ENCODE results near the gene PDZD8.

Gene PDZD8

DNA sequence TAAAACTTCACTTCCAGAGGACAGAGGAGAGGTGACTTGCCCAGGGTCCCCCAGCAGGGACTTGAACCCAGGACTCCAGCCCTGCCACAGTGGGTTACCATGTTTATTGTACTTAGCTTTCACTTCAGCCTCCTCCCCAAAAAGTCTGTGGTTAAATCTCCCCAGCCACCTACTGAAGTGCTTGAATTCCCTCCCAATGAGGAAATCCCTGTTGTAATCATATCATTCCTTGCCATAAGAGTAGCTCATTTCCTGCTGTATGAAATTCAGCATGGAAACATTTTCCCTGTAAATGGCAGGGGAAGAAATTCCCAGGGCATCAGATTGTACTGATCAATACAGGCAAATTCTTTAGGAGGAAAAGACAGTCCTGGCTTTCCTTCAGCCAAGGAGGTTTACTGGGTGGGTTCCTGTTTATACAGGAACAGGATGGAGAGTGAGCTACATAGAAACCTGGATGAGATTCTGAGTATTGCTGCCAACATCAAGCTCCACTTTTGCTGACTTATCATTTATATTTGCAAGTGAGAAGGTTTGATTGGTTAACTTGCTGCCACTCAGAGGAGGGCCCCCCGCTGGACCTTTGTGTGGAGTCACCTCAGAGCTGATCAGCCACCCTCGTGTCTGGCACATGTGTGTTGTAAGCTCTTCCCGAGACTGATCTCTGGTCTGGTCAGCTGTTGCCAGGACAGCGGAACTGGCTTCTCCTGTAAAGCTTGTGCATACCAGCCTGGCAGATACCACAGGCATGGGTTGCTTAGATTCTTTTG is 16.4 kb upstream of the PDZD8 start:
- no peak for FAIRE-seq

DNA sequence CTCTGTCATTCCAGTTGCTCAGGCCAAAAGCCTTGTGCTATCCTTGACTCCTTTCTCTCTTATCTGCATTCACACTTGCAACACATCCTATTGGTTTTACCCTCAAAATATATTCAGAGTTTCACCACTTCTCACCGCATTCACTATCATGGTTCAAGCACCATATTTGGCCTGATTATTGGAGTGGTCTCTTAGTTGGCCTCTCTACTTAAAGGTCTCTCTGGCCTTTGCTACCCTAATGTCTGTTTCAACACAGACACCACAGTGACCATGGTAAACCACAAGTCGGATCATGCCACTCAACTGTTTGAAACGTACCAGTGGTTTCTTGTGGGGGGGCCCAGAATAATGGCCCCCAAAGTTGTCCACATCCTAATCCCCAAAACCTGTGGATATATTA is 15.2 kb upstream of the PDZD8 start:
- no peak for FAIRE-seq

DNA sequence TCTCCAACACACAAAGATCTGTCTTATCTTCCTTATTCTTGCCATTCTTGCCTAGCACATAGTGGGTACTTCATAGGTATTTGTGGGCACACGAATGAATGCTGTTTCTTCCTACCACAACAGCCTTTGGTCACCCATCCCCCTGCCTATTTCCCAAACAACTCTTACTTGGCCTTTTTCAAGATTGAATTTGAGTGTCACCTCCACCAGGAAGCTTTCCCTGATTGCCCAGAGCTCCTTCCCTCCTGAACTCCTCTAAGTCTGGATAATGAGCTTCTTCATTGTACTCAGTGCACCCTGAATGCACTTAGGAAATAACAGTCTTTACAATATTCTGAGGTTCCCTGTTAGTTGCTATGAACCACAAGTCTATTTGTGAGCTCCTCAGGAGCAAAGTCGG is 11.6 kb upstream of the PDZD8 start:
- FAIRE-seq: no peak

DNA sequence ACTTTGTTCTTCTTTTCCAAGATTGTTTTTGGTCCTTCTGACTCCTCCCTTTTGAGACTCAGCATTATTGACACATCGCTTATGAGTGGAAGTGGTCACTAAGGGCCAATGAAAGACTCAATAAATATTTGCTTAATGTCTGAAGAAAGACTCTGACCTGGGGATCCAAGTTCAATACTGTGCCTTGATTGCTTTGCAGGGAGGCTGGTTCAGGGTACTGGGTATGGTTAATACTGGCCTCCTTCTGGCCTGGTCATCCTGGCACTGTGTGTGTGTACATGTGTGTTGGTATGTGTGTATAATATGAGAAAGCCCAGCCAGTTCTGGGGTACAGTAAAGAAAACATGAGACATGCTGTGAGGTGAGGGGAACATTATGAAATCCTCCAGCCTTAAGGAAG is 7.6 kb upstream of the PDZD8 start:
- FAIRE-seq: no peak

DNA sequence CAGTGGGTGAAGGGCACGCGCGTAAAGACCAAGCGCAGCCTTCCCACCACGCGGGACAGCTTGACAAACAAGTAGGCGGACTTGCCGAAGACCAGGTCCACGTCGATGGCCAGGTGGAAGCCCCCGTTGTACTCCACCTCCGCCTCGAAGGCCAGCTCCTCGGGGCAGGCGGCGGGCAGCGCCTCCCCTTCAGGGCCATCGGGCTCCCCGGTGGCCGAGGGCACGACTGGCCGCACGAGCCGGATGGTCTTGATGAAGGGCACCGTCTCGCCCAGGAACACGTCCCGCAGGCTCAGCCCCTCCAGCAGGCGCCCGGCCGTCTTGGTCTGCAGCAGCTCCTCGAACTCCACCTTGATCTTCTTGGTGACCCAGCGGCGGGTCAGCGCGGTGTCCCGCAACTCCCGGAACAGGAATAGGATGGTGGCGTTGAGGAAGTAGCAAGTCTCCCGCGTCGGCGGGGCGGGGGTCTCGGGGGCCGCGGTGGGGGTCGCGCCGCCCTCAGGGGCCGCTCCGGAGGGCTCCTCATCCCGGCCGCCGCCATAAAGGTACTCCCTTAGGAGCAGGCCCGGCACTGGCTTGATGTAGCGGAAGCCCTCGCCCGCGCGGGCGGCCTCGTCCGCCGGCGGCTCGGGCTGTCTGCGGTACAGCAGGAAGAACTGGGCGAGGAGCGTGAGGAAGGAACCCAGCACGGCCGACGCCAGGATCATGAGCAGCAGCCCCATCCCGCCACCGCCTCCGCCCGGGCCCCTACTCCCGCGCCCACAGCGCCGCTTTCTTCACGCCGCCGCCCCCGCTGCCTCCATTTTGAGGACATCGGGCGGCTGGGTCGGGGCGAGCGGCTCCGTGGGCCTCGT is 507 bp downstream of the PDZD8 start:
- no peak for FAIRE-seq

DNA sequence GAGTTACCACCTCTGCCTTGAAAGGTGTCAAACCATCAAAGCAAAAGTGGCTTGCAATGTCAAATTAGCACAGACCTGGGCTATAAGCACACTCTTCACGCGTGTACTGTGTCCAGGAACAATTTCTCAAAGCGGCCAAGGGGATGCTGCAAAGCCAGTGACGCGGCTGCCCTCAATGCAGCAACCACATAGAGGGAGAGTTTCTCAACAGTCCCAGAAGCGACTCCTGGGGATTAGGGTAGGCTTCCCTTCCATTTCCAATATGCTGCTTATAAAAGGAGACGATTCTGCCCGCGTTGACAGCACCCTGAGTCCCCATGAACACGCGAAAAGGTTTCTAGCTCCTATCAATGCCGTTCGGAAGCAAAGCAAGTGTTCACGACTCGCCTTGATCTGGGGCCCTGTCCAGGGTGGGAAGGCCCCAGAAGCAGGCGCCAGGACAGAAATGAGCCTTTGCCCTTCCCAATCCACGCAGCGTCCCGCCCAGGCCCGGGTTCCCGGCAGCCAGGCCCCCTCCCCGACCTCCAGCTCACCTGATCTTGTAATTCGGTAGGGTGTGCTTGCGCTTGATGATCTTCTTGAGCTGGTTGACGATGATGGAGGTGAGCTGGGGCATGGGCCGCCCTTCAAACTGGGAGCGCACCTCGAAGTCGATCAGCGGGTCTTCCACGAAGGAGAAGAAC is 1.3 kb downstream of the PDZD8 start:
- FAIRE-seq: no peak

DNA sequence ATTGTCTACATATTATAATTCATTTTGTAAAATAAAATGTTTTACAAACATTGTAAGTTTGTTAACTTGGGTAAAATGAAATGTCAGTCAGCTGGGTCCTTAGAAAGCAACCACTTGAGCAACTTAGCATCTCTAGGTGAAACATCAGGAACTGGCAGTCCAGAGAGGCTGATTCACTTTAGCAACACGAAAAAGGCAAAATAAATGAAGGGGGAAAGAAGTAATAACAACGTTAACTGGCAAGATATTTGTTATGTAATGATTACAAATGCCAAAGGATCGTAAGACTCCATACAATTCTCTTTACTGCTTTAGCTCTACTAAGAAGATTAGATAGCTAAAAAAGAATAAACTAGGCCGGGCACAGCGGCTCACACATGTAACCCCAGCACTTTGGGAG is 5.0 kb downstream of the PDZD8 start:
- no peak for FAIRE-seq

DNA sequence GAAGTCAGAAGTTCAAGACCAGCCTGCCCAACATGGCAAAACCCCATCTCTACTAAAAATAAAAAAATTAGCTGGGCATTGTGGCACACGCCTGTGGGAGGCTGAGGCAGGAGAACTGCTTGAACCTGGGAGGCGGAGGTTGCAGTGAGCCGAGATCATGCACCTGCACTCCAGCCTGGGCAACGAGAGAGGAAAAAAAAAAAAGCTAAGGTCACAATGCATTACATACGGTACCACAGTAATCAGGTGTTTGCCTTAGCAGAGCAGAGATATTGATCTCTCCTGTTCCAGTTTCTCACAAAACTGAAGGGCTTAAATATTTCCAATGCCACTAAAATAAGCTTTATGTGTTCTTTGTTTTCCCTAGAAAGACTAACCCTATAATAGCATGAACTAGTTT is 7.5 kb downstream of the PDZD8 start:
- FAIRE-seq: no peak

DNA sequence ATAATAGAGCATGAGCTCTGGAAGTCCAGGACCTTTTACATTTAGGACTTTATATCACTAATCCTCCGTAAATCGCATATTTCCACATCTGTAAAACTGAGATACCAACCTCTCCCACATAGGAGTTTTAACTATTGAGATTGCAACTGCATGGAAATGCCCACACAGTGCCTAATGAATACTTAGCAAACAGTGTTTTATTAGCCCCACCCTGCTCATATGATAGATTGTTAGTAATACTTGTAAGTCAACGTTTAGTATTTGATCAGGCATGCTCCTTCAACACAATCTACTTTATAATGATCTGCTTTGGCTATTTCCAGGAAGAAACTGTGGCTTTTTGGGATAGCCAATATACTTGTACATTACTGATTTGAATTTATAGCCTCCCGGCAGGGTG is 8.5 kb downstream of the PDZD8 start:
- no peak for FAIRE-seq

DNA sequence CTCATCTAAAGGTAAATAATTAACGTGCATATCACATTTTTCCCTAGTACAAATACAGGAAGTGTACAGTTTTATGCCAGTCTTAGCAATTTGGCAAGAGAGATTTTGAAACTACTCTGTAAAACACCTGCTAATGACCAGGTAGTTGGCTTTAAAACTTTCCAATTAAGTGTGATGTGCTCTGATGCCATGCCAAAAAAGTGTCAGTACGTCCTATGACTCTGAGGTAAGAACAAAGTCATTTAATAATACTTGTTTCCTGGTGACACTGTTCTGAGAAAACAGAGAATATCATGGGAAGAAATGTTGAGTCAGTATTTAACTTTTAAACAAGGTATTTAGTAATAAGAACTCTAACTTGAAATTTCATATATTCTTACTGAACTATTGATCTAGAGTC is 9.6 kb downstream of the PDZD8 start:
- no peak for FAIRE-seq

DNA sequence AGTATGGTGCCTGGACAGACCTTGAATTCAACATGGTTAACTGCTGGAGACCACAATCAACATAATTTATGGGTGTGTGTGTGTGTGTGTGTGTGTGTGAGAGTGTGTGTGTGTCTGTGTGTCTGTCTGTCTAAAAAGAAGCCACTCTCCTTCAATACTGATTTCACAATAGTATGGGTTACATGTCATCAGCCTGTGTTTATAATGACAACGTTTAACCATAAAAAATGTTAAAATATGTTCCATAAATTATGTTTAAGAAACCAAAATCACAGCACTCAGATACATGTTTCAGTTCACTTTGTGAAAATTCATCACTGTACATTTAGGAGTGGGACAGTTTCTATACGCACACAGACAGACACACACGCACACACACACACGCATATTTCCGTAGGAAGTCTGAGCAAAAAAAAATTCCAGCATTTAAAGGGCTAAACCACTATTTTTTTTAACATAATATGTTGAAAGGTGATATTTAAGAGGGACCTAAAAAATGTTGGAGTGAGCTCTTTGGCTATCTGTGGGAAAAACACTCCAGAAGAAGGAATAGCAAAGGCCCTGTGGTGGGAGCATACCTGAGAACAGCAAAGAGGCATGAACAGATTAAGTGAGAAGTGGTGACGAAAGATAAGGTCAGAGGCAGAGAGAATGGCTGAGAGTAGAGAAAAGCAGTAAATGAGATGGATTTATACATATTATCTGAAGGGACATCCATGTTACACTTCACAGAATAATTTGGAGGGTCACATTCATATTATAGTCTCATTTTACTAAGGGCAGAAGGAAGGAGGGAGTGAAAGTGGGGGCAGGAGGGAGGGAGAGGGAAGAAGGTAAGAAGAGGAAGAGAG is 10.9 kb downstream of the PDZD8 start:
- FAIRE-seq: no peak

DNA sequence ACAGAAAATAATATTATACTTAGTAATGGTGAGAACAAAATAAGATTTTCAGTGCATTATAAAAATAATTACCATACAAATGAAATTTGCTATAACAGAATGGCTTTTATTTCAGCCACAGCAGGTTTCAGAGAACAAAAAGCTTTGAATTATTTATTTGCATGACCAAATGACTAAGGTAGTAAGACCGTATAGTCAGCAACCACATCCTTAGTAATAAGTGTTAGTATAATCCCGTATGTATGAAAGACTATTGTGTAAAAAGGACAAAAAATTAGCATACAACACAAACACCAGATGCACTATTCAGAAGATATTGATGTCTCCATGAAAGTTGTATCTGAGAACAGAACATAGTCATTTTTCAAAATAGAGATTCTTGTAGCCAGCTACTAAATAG is 12.2 kb downstream of the PDZD8 start:
- FAIRE-seq: no peak

DNA sequence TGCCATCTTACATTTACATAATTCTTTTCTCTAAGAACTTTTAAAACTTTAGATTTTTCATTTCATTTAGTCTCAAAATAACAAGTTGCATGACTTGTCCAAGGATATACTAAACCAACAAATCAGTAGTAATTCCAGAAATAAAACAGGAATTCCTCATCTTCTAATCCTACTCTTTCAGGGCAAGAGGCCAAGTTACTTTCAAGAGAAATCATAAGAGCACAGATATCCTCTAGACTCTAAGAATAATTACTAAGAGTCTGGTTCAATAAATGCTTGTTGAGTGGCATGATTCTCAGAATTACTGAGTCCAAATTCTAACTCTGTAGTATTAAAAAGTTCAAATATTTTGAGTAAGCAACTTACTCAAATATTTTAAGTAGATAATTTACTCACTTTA is 12.9 kb downstream of the PDZD8 start:
- FAIRE-seq: no peak

DNA sequence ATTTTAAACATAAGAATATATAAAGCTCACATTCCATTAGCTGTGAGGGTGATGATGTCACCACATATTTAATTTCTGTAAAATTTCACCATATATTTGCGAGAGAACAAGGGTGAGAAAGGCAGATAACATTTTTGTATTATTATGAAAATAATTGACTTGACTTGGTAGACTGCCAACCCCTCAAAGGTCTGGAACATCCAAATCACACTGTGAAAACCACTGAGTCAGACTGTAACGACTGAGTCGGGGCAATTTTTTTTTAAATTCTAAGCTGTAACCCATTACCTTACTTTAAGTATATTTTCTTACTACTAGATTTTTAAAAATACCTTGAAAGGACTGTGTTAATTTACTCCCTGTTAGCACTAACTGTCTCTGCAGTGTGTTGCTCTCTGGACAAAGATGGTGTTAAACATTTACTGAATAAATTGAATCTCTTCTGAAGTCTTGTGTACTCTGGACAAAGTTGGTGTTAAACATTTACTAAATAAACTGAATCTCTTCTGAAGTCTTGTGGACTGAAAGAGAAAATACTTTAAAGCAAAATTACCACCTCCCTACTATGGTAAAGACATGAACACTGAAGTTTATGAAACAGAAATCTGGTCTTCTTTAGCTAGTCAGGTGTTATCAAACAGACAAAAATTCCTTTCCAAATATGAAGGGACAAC is 14.1 kb downstream of the PDZD8 start:
- FAIRE-seq: no peak

DNA sequence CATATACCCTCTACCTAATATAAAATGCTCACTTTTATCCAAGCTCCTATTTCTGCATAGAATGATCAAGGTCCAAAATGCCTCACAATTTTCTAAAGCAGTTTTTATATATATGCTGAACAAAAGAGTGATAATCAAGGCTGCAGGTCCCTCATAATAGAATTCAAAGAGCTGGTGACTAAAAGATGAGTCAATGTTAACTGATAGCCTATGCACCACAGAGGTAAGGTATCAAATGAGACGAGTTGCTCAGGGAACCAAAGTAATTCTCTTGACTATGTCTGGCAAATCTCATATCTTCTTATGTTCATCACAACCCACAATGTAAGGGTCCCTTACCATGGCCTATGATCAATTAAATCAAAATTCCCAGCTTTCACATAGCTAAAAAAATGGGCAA is 15.2 kb downstream of the PDZD8 start:
- FAIRE-seq: no peak

DNA sequence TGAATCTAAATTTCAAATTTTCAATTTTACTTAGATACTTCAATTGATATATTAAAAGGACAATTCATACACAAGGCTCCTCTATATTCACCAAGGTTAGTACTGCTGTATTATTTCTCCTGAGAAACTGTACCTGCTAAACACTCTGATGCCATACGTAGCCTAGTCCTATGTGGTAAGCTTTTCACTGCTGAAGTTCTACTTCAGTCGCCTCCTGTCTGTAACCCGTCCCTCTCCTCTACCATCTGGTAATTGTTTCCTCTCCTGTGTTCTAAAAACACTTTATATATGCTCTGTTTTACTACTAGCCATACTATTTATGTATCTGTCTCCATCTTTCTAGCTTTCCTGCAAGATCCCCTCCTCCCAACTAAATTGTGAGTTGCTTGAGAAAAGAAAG is 20.2 kb downstream of the PDZD8 start:
- no peak for FAIRE-seq

DNA sequence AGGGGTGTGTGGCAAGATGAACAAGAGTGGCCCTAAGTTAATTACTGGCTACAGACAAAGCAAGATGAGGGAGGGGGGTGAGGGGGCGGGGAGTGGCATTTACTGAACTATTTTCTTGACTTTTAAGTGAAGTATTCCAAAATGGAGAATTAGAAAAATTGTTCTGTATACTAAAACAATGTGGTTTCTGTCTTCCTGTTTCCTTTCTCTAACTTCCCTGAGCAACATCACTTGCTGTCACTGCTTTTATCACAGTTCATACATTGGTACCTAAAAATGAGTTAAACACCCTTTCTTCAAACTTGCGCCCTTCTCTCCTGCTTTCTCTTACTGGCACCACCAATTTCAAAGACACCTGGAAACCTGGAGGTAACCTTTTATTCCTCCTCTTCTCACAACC is 21.6 kb downstream of the PDZD8 start:
- no peak for FAIRE-seq

DNA sequence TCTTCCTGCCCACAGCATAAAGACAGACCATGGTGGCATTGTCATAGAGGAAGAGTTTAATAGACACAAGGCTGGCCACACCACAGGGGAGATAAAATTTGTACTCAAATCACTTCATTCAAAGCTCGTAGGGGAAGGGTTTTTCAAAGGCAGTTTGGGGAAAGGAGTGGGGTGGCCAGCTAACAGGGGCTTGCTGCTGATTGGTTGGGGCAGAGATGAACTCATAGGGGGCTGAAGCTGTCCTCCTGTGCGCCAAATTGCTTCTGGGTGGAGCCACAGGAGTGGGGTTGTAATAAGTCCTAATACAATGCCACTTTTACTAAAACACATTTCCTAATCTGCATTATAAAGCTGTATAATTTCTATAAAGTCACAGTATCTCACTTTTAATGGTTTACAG is 22.5 kb downstream of the PDZD8 start:
- no peak for FAIRE-seq

DNA sequence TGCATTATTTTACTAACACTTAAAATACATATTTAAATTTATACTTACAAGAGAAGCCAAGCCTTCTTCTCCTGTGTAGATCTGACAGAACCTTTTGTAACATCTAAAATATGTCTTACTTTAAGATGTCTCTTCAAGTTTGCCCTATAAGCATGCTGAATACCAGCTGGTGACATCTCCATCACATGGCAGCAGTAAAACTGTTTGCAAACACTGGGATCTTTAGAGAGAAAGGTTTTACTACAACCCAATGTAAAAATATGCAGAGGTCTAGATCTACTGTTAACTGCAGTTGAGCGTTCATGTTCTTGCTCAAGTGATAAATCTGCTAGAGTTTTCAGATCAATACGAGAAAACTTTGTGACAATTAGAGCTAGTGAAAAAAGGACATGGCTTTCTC is 23.2 kb downstream of the PDZD8 start:
- no peak for FAIRE-seq

DNA sequence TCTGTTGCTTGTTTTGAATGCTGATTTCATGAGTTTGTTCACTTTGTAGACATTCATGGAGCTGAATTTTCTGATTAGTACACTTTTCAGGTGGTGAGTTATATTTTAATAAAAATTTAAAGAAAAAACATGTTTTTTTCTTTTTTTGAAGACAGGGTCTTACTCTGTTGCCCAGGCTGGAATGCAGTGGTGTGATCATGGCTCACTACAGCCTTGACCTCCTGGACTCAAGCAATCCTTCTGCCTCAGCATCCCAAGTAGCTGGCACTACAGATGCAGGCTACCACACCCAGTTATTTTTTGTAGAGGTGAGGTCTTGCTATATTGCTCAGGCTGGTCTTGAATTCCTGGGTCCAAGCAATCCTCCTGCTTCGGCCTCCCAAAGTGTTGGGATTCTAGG is 23.7 kb downstream of the PDZD8 start:
- no peak for FAIRE-seq

DNA sequence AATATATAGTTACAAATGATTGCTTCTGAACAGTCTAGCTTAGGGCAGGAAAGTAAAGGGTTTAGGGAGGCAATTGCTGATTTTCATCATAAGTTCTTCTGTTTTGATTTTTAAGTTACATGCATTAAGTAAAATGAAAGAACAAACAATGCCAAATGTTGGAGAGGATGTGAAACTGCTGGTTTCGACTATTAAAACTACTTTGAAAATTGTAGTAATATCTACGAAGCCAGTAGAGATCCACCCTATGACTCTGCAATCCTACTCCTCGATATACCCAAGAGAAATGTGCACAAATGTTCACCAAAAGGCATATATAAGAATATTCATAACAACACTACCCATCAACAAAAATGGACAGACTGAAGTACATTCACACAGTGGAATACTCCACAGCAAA is 24.3 kb downstream of the PDZD8 start:
- no peak for FAIRE-seq

DNA sequence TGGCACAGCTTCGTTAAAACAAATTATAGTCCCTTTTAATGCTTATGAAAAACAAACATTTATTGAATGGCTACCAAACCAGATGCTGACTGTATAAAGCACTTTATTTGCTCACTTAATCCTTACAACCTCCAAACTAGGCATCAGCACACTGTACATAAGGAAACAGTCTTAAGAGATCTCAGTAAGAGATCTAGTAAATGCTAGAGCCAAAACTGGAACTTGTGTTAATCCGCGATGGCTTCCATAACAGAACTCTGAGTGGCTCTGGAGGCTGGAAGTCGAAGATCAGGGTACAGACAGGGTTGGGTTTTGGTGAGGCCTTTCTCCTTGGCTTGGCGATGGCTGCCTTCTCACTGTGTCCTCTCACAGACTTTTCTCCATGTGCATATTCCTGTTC is 27.0 kb downstream of the PDZD8 start:
- no peak for FAIRE-seq
